HepG2 (cell line): ENCODE results near the gene NELFCD. TPM values are rescaled to one million over a fixed set of nuclear protein-coding genes. Genes with fewer than 3 reads are reported as not detected.

Experiments
- ARID3A ChIP-seq: IDR thresholded peaks from 2 replicates; pipeline ENCODE4 v1.6.1; 2012; ENCODE audit warnings: low read depth, low read length, improper control_type of control experiment
- FOXP1 ChIP-seq, 2 experiments: fragments of 450-650 bp in 1 of 2; IDR thresholded peaks; 2 replicates each; pipeline ENCODE4 v1.6.1; 2017 to 2018; ENCODE audit warnings: antibody characterized with exemption in 1 of 2
- HDAC1 ChIP-seq: sonication (generic); formaldehyde crosslinking; IDR thresholded peaks from 2 replicates; pipeline ENCODE4 v1.5.1; 2020; ENCODE audit warnings: mild to moderate bottlenecking, missing genetic modification reagents
- NFIB ChIP-seq: sonication (generic); formaldehyde crosslinking; IDR thresholded peaks from 2 replicates; pipeline ENCODE4 v1.9.0; 2021; ENCODE audit warnings: missing genetic modification reagents, mild to moderate bottlenecking, borderline replicate concordance
- PCBP1 ChIP-seq: fragments of 200-400 bp; formaldehyde crosslinking; IDR thresholded peaks from 2 replicates; pipeline ENCODE4 v1.6.1; 2017; ENCODE audit warnings: mild to moderate bottlenecking, low read depth, low read length, borderline replicate concordance
- SIX1 ChIP-seq: sonication (generic); formaldehyde crosslinking; IDR thresholded peaks from 2 replicates; pipeline ENCODE4 v1.4.0; 2020; ENCODE audit warnings: missing genetic modification reagents, borderline replicate concordance
- SOX13 ChIP-seq, 3 experiments: fragments of 450-650 bp in 1 of 3; sonication (generic) in 1 of 3; formaldehyde crosslinking in 1 of 3; IDR thresholded peaks in 2 of 3; conservative IDR thresholded peaks in 1 of 3; 2 replicates each; pipeline versions ENCODE4 v1.5.0 to v1.6.1; 2016 to 2020; ENCODE audit warnings: antibody characterized with exemption in 1 of 3, mild to moderate bottlenecking in 1 of 3, missing compliant biosample characterization in 1 of 3, missing genetic modification reagents in 1 of 3, moderate library complexity in 1 of 3
- TEF ChIP-seq: sonication (generic); formaldehyde crosslinking; IDR thresholded peaks from 2 replicates; pipeline ENCODE4 v1.5.0; 2020; ENCODE audit warnings: missing genetic modification reagents
- ZBTB20 ChIP-seq: sonication (generic); formaldehyde crosslinking; IDR thresholded peaks from 2 replicates; pipeline ENCODE4 v1.8.1; 2023; ENCODE audit warnings: missing genetic modification reagents, low read depth, mild to moderate bottlenecking, borderline replicate concordance
- ZNF382 ChIP-seq: sonication (generic); formaldehyde crosslinking; IDR thresholded peaks from 2 replicates; pipeline ENCODE4 v1.5.0; 2020; ENCODE audit warnings: missing genetic modification reagents, mild to moderate bottlenecking, borderline replicate concordance
- ZNF660 ChIP-seq: sonication (generic); formaldehyde crosslinking; IDR thresholded peaks from 2 replicates; pipeline ENCODE4 v1.5.1; 2020; ENCODE audit warnings: mild to moderate bottlenecking, low read depth, missing genetic modification reagents, borderline replicate concordance
- polyA plus RNA-seq, 8 experiments: library from polyadenylated mRNA; depleted of rRNA in 3 of 8; stranded (reverse) in 7 of 8; unstranded in 1 of 8; fragments of >200 nt; fragmentation: Illumina TruSeq in 4 of 8; extraction: Trizol in 4 of 8; gene quantifications; 2 replicates each; pipeline versions ENCODE4 v1.2.1 to v1.2.3, GENCODE V29; 2011 to 2016; ENCODE audit warnings: low read depth in 4 of 8, missing spikeins in 1 of 8, mixed read lengths in 1 of 8; ENCODE audit not compliant: insufficient read depth in 1 of 8
- total RNA-seq, 5 experiments: library from RNA; depleted of rRNA; stranded (reverse); fragments of >200 nt; fragmentation: Illumina TruSeq; extraction: Trizol; gene quantifications; 2 replicates each; pipeline ENCODE4 v1.2.3, GENCODE V29; 2016; ENCODE audit warnings: low read depth in 1 of 5
- TF ChIP-seq, protein P1 (sequence below): sonication (generic); formaldehyde crosslinking; IDR thresholded peaks from 2 replicates; pipeline ENCODE4 v1.9.0; 2021; ENCODE audit warnings: mild to moderate bottlenecking, missing genetic modification reagents
- TF ChIP-seq, protein P2 (sequence below): IDR thresholded peaks from 2 replicates; pipeline ENCODE4 v1.6.1; 2012; ENCODE audit warnings: low read length, improper control_type of control experiment

NELFCD gene
- total and polyA plus RNA-seq, 2 of the 13 experiments (the other 11 are each of a cell fraction or from before 2014, with no cell fraction given), result 159 to 203 TPM

DNA sequence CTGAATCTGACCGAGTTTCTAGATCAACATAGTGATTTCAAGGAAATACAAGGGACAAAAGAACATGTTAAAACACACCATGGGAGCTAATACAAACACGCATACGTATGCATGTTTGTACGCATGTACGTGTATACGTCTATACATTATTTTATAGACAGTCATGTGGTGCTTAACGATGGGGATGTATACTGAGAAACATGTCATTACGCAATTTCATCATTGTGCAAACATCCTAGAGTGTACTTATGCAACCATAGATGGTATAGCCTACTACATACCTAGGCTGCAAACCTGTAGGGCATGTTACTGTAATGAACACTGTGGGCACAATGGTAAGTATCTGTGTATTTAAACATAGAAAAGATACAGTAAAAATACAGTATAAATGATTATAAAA, 25.0 kb upstream of the NELFCD start (continued):
- TF ChIP-seq SOX13 (IDR thresholded peaks at IDR 0.05) (no peak), SOX13 (CRISPR knock-in tag; conservative IDR thresholded peaks at IDR 0.05 in 1 of 2, IDR thresholded peaks at IDR 0.05 in 1 of 2) (peak in 1 of 2 experiments; percentile 9; a peak in 1 of 4 replicates), PCBP1 (no peak), ZNF382 (CRISPR knock-in tag) (no peak), ZNF660 (CRISPR knock-in tag) (no peak), FOXP1 (IDR thresholded peaks at IDR 0.05) (no peak), FOXP1 (CRISPR knock-in tag; IDR thresholded peaks at IDR 0.05) (peak; percentile 37; the same call in 1 of the 2 replicates), SIX1 (no peak), ARID3A (no peak; the same call in 1 of the 2 replicates), ZBTB20 (CRISPR knock-in tag) (peak; percentile 93), NFIB (no peak), TEF (CRISPR knock-in tag) (peak; percentile 94; the same call in 1 of the 2 replicates), HDAC1 (no peak)
- TF ChIP-seq, protein P1, sequence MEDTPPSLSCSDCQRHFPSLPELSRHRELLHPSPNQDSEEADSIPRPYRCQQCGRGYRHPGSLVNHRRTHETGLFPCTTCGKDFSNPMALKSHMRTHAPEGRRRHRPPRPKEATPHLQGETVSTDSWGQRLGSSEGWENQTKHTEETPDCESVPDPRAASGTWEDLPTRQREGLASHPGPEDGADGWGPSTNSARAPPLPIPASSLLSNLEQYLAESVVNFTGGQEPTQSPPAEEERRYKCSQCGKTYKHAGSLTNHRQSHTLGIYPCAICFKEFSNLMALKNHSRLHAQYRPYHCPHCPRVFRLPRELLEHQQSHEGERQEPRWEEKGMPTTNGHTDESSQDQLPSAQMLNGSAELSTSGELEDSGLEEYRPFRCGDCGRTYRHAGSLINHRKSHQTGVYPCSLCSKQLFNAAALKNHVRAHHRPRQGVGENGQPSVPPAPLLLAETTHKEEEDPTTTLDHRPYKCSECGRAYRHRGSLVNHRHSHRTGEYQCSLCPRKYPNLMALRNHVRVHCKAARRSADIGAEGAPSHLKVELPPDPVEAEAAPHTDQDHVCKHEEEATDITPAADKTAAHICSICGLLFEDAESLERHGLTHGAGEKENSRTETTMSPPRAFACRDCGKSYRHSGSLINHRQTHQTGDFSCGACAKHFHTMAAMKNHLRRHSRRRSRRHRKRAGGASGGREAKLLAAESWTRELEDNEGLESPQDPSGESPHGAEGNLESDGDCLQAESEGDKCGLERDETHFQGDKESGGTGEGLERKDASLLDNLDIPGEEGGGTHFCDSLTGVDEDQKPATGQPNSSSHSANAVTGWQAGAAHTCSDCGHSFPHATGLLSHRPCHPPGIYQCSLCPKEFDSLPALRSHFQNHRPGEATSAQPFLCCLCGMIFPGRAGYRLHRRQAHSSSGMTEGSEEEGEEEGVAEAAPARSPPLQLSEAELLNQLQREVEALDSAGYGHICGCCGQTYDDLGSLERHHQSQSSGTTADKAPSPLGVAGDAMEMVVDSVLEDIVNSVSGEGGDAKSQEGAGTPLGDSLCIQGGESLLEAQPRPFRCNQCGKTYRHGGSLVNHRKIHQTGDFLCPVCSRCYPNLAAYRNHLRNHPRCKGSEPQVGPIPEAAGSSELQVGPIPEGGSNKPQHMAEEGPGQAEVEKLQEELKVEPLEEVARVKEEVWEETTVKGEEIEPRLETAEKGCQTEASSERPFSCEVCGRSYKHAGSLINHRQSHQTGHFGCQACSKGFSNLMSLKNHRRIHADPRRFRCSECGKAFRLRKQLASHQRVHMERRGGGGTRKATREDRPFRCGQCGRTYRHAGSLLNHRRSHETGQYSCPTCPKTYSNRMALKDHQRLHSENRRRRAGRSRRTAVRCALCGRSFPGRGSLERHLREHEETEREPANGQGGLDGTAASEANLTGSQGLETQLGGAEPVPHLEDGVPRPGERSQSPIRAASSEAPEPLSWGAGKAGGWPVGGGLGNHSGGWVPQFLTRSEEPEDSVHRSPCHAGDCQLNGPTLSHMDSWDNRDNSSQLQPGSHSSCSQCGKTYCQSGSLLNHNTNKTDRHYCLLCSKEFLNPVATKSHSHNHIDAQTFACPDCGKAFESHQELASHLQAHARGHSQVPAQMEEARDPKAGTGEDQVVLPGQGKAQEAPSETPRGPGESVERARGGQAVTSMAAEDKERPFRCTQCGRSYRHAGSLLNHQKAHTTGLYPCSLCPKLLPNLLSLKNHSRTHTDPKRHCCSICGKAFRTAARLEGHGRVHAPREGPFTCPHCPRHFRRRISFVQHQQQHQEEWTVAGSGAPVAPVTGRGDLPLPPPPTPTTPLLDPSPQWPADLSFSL (CRISPR knock-in tag), result no peak
- TF ChIP-seq, protein P2, sequence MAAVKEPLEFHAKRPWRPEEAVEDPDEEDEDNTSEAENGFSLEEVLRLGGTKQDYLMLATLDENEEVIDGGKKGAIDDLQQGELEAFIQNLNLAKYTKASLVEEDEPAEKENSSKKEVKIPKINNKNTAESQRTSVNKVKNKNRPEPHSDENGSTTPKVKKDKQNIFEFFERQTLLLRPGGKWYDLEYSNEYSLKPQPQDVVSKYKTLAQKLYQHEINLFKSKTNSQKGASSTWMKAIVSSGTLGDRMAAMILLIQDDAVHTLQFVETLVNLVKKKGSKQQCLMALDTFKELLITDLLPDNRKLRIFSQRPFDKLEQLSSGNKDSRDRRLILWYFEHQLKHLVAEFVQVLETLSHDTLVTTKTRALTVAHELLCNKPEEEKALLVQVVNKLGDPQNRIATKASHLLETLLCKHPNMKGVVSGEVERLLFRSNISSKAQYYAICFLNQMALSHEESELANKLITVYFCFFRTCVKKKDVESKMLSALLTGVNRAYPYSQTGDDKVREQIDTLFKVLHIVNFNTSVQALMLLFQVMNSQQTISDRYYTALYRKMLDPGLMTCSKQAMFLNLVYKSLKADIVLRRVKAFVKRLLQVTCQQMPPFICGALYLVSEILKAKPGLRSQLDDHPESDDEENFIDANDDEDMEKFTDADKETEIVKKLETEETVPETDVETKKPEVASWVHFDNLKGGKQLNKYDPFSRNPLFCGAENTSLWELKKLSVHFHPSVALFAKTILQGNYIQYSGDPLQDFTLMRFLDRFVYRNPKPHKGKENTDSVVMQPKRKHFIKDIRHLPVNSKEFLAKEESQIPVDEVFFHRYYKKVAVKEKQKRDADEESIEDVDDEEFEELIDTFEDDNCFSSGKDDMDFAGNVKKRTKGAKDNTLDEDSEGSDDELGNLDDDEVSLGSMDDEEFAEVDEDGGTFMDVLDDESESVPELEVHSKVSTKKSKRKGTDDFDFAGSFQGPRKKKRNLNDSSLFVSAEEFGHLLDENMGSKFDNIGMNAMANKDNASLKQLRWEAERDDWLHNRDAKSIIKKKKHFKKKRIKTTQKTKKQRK, result no peak
